HUDEP-2 (cell line): Measurements from ENCODE around the gene GPX5.

ENCODE experiments used
- DNase-seq, 76 experiments: peaks; one replicate each; lab custom pipeline; 2025; ENCODE audit not compliant: unreplicated experiment in 76 of 76; lab: John Stamatoyannopoulos, UW

The GPX5 gene

DNA sequence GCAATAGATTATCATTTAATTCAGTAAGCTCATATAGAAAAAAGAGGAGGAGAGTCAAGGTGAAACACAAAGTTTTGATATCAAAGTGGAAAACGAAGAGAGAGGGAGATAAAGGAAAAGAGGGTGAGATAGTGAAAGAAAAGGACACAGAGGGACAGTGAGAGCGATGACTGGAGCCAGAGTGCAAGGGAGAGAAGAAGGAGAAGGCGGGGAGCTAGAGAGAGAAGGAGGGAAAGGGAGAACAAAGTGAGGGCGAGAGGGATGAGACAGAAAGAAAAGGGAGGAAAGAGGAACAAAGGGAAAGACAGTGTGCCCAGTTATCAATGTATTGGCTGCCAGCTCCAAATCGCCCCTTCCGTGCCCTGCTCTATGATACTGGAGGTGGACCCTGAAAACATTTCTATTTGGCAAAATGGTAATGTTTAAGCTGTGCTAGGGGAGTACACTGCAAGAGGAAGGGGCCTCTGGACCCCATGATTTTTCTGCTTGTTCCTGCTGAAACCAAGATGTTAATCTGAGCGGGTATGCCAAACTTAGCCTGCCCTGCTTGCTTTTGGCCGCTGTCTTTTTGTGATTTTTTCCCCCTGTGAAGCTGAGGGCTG, 27.8 kb downstream of the GPX5 start:
- DNase-seq = no peak

DNA sequence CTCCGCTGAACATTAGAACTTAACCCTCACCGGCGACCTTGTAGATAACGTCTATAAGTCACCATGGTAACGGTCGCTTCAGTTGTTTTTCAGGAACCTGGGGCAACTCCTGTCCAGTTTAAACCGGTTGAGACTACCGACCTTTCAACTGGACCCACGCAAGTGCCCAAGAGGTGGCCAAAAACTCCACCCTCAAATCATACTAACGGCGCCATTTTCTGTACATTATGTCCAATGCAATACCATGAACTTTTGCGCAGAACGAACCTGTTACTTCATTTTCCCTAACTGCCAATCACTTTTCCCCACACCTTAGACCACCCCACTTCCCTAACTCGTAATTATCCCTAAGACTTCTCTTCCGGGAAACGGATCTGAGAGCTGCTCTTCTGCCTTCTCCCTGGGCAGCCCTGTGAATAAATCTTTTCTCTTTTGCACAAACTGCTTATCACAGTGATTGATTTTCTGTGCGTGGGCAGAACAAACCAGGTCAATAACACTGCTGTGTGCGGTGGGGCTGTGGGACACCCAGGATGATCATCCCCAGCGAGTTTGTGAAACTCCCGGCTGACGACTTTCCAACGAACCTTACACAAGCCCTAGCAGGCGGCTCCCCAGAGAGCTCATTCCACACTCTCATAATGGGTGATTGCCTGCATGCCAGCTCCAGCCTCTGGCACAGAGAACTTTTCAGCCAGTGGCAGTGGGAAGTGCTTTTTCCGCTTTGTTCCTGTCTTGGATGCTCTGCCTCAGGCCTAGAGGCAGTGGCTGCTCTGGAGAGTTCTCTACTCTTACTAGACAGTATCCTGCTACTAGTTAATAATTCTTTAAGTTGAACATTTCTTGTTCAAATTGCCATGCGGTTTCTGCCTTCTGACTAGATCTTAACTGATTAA, 28.6 kb downstream of the GPX5 start:
- peak in 2 of 76 experiments; percentile 4 to 27 for DNase-seq

GRCh38 chr6:28555136-28555535, 29.5 kb downstream of the GPX5 start:
- DNase-seq = no peak

DNA sequence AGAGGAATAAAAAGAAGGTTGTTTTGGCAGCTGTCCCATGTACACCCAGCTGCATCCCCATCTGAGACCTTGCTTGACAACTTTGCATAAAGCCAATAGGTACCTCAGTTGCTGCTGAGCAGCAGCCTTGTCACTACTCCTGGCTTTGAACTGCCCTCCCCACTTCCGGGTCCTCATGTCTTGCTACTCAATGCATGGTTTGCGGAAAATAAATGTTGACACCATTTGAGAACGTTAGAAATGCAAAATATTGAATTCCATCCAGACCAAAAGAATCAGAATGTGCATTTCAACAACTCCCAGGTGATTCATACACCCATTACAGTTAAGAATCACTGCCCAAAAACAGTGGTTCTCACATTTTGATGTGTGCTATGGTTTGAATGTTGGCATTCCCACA, 32.9 kb downstream of the GPX5 start:
- DNase-seq = no peak

DNA sequence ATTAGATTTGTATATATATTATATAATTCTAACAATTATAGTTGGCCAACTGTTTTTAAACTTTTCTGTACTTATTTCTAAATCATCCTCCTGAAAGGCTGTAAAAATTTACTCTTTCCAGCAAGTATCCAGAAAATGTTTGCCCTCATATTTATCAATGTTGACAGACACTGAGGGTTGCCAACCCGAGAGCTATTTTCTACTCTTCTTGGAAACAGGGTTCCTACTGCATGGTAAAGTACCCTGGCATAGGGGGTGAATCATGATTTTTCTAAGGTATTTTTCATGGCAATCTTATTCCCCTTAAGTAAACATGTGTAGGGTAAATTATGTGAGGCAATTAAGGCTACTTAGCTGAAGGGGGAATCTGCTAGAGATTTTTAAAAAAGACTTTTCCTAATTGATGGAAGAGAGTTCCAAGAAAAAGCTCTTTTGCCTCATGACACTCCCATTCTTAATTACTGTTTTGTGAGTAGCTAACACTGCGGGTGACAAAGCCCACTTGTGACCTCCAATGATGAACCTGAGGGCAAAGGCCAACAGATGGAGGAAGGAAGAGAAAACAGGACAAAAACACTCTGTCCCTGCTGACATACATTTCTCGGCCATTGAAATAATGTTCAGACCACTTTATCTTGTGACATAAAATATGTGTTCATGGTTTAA, 37.9 kb downstream of the GPX5 start:
- no peak for DNase-seq

GRCh38 chr6:28565823-28566526, 40.3 kb downstream of the GPX5 start:
- DNase-seq = no peak

GRCh38 chr6:28566527-28567252, 41.0 kb downstream of the GPX5 start:
- no peak for DNase-seq

DNA sequence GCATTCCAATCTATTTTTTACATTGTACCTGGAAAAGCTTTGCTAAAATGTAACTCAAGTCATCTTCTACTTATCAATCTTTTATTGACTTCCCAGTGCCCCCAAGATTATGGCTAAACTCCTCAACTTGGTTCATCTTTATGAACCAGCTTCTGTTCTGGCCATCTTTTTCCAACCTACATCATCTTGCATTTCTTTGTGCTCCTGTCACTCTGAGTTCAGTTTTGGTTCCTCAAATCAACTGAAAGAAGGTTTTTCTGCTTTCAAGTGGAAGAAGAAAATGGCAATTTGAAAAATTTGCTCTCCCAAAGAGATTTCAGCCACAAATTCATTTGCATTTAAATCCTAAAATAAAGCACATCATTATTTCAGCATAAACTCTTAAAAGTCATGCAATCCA, 41.8 kb downstream of the GPX5 start:
- no peak for DNase-seq

- no peak for DNase-seq
Observed at GRCh38 chr6:28568515-28569108, 42.9 kb downstream of the GPX5 start.

- no peak for DNase-seq
Observed at GRCh38 chr6:28569748-28570147, 44.1 kb downstream of the GPX5 start.

DNA sequence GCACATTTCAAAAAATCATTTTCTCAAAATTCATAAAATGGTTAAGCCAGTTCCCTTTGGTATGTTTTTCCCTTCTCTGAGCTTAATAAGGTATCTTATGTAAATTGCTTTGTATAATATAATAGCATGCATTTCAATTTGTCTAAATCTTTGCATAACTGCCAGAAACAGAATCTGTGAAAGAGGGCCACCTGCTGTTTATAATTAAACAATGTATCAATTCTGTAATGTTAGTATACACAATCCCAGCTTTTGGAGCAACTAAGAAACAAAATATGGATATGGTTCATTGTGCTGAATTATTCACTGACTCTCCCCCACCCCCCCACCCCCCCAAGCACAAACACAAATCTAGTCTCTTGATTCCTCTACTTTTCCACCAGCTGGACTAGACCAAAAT, 54.8 kb downstream of the GPX5 start:
- peak in 11 of 76 experiments; percentile 3 to 30 (median 17) for DNase-seq

DNA sequence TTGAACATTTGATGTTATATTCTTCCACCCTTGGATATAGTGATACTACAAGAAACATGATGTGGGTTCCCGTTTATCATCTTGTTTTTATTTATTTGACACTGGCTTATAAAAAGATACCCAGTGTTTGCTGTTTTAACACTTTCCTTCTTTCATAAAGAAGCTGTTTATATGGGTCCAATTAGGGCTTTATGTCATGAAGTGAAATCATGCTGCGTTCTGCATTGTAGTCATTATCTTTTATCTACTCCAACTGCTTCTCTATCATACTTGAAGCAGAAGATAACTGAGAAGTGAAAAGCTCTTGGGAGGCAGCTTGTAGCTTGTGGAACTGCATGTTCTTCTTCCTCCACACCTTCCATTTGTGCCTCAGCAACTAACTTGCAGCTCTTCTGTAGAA, 57.8 kb downstream of the GPX5 start:
- peak in 10 of 76 experiments; percentile 10 to 37 (median 20) for DNase-seq
